ENCODE measurements around the gene EML4. TPM values are rescaled to one million over a fixed set of nuclear protein-coding genes. Genes with fewer than 3 reads are reported as not detected.

Gene EML4
- total and polyA plus RNA-seq, 2 of the 13 experiments (the other 11 are each of a cell fraction or from before 2014, with no cell fraction given): 243 to 476 TPM

DNA sequence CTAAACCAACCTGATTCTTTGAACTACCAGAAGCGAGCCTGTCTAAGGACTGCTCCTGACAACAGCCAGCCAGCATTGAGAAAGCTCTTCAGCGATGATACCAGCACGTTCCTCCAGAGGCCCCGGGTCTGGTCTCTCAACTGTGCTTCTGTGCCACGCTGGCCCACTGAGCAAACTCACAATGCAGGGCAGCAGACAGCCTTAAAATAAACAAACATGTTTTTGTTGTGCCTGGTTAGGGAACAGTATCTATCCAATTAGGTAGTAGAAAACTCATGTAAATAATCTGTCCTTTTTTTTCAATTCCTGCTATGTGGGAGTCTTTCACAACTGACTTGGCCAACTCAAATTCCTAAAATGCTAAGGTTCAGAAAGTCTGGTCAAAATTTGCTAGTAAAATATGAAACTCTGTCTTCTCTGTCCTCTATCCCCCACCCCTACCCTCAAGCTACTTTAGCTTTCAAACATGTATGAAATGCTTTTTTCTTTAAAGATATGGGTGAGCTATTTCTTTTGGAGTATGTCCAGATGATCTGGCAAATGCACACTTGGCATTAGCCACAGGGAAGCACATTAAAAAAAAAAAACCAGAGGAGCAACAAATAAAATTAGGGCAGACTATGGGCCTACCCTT, 21.4 kb upstream of the EML4 start (continued):
- TF ChIP-seq ZNF790 (CRISPR knock-in tag; IDR thresholded peaks at IDR 0.05; ENCODE audit: borderline replicate concordance) (no peak), GTF2F1 (IDR thresholded peaks at IDR 0.05; ENCODE audit: low read length) (no peak), NFE2L1 (CRISPR knock-in tag; IDR thresholded peaks at IDR 0.05; ENCODE audit: borderline replicate concordance) (no peak), NCOR1 (IDR thresholded peaks at IDR 0.05; ENCODE audit: borderline replicate concordance, low read length) (no peak; the same call in 1 of the 2 replicates), KDM2A (CRISPR knock-in tag; IDR thresholded peaks at IDR 0.05; ENCODE audit: borderline replicate concordance, low read depth) (no peak), REPIN1 (CRISPR knock-in tag; IDR thresholded peaks at IDR 0.05; ENCODE audit: borderline replicate concordance, low read depth) (no peak; the same call in 1 of the 2 replicates), ZNF274 (CRISPR knock-in tag; IDR thresholded peaks at IDR 0.05) (no peak), ESRRA (CRISPR knock-in tag; IDR thresholded peaks at IDR 0.05; ENCODE audit: low read depth) (no peak), ZNF382 (CRISPR knock-in tag; IDR thresholded peaks at IDR 0.05; ENCODE audit: borderline replicate concordance) (no peak), YEATS4 (CRISPR knock-in tag; IDR thresholded peaks at IDR 0.05; ENCODE audit: borderline replicate concordance) (0 out of 2 replicates have a peak, but pooled peaks have one; percentile 21), ZBTB8A (CRISPR knock-in tag; IDR thresholded peaks at IDR 0.05; ENCODE audit: borderline replicate concordance, low read depth) (no peak), KDM4B (CRISPR knock-in tag; IDR thresholded peaks at IDR 0.05) (no peak), ZNF232 (CRISPR knock-in tag; IDR thresholded peaks at IDR 0.05; ENCODE audit: borderline replicate concordance) (no peak), PTBP1 (IDR thresholded peaks at IDR 0.05; ENCODE audit: low read depth, low read length, poor library complexity, severe bottlenecking) (no peak), HDAC2 (CRISPR knock-in tag; IDR thresholded peaks at IDR 0.05) (peak; percentile 30; the same call in 1 of the 2 replicates), MIER3 (CRISPR knock-in tag; IDR thresholded peaks at IDR 0.05; ENCODE audit: borderline replicate concordance) (no peak), ZIK1 (CRISPR knock-in tag; IDR thresholded peaks at IDR 0.05; ENCODE audit: borderline replicate concordance, low read depth) (no peak), SP140L (CRISPR knock-in tag; IDR thresholded peaks at IDR 0.05; ENCODE audit: borderline replicate concordance) (no peak)
- TF ChIP-seq, protein P1, sequence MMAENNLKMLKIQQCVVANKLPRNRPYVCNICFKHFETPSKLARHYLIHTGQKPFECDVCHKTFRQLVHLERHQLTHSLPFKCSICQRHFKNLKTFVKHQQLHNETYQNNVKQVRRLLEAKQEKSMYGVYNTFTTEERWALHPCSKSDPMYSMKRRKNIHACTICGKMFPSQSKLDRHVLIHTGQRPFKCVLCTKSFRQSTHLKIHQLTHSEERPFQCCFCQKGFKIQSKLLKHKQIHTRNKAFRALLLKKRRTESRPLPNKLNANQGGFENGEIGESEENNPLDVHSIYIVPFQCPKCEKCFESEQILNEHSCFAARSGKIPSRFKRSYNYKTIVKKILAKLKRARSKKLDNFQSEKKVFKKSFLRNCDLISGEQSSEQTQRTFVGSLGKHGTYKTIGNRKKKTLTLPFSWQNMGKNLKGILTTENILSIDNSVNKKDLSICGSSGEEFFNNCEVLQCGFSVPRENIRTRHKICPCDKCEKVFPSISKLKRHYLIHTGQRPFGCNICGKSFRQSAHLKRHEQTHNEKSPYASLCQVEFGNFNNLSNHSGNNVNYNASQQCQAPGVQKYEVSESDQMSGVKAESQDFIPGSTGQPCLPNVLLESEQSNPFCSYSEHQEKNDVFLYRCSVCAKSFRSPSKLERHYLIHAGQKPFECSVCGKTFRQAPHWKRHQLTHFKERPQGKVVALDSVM (CRISPR knock-in tag; IDR thresholded peaks at IDR 0.05): no peak
- TF ChIP-seq, protein P2, sequence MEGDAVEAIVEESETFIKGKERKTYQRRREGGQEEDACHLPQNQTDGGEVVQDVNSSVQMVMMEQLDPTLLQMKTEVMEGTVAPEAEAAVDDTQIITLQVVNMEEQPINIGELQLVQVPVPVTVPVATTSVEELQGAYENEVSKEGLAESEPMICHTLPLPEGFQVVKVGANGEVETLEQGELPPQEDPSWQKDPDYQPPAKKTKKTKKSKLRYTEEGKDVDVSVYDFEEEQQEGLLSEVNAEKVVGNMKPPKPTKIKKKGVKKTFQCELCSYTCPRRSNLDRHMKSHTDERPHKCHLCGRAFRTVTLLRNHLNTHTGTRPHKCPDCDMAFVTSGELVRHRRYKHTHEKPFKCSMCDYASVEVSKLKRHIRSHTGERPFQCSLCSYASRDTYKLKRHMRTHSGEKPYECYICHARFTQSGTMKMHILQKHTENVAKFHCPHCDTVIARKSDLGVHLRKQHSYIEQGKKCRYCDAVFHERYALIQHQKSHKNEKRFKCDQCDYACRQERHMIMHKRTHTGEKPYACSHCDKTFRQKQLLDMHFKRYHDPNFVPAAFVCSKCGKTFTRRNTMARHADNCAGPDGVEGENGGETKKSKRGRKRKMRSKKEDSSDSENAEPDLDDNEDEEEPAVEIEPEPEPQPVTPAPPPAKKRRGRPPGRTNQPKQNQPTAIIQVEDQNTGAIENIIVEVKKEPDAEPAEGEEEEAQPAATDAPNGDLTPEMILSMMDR (CRISPR knock-in tag; IDR thresholded peaks at IDR 0.05): 0 out of 2 replicates have a peak, but pooled peaks have one; percentile 4
- TF ChIP-seq, protein P3, sequence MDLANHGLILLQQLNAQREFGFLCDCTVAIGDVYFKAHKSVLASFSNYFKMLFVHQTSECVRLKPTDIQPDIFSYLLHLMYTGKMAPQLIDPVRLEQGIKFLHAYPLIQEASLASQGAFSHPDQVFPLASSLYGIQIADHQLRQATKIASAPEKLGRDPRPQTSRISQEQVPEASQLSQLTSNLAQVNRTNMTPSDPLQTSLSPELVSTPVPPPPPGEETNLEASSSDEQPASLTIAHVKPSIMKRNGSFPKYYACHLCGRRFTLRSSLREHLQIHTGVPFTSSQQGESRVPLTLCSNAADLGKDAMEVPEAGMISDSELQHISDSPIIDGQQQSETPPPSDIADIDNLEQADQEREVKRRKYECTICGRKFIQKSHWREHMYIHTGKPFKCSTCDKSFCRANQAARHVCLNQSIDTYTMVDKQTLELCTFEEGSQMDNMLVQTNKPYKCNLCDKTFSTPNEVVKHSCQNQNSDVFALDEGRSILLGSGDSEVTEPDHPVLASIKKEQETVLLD (CRISPR knock-in tag; IDR thresholded peaks at IDR 0.05; ENCODE audit: low read depth): no peak

Measured in HepG2 (cell line).